MCF 10A (cell line): Measurements from ENCODE around the gene ZNF777. TPM values are rescaled to one million over a fixed set of nuclear protein-coding genes. Genes with fewer than 3 reads are reported as not detected.
A peak's percentile ranks its signal among the peaks of the same experiment; 100 is the strongest.

Source experiments
- BruUV-seq: library from RNA; stranded (reverse); fragments of 400-500 nt; replicated peaks from 2 replicates; lab custom pipeline; 2021; lab: Mats Ljungman, UMichigan
- CTCF ChIA-PET: fragments of 300-600 bp; sonication (Branson Sonifier 250); formaldehyde crosslinking; extraction: SDS; loops from one replicate; lab custom pipeline; 2021; ENCODE audit warnings: antibody characterized with exemption, inconsistent platforms; lab: Yijun Ruan, JAX
- POLR2A ChIA-PET: fragments of 300-600, 350-650 bp; sonication (Branson Sonifier 250); formaldehyde crosslinking; extraction: SDS; loops from one replicate; lab custom pipeline; 2020; ENCODE audit warnings: antibody characterized with exemption, inconsistent platforms; lab: Yijun Ruan, JAX
- DNase-seq: peaks from one replicate; pipeline ENCODE4 v3.0.0-alpha.2; 2018; ENCODE audit not compliant: unreplicated experiment
- H3K27ac Mint-ChIP-seq: one replicate; pipeline ENCODE4 v1.8.0; 2022; ENCODE audit warnings: mild to moderate bottlenecking, low read depth, mixed read lengths; ENCODE audit not compliant: unreplicated experiment
- H3K27me3 Mint-ChIP-seq: one replicate; pipeline ENCODE4 v1.8.0; 2022; ENCODE audit warnings: mixed read lengths; ENCODE audit not compliant: insufficient read depth, unreplicated experiment
- H3K36me3 Mint-ChIP-seq: one replicate; pipeline ENCODE4 v1.8.0; 2022; ENCODE audit warnings: mild to moderate bottlenecking, moderate library complexity, mixed read lengths; ENCODE audit not compliant: insufficient read depth, unreplicated experiment
- H3K4me1 Mint-ChIP-seq: one replicate; pipeline ENCODE4 v1.8.0; 2022; ENCODE audit warnings: mixed read lengths; ENCODE audit not compliant: insufficient read depth, unreplicated experiment
- H3K4me3 Mint-ChIP-seq: one replicate; pipeline ENCODE4 v1.8.0; 2022; ENCODE audit warnings: mild to moderate bottlenecking, moderate library complexity, mixed read lengths; ENCODE audit not compliant: unreplicated experiment
- H3K9me3 Mint-ChIP-seq: one replicate; pipeline ENCODE4 v1.8.0; 2022; ENCODE audit warnings: mixed read lengths; ENCODE audit not compliant: unreplicated experiment
- CTCF ChIP-seq: fragments of 200-600 bp; IDR thresholded peaks from one replicate; pipeline ENCODE4 v1.8.0; 2022; ENCODE audit warnings: antibody characterized with exemption, mild to moderate bottlenecking; ENCODE audit not compliant: unreplicated experiment
- intact Hi-C: fragments of 100-400 bp; cut with micrococcal nuclease; formaldehyde crosslinking; loops from 2 replicates; pipeline ENCODE4 v1.14.1; 2022
- total RNA-seq: library from RNA; stranded (reverse); gene quantifications from 2 replicates; pipeline ENCODE4 v1.2.3, GENCODE V29; 2022

Gene ZNF777
- total RNA-seq, 1 experiment from 2014 or later: 22.9 TPM

GRCh38 chr7:149468208-149468607 lies 7.3 kb upstream of the ZNF777 start:
- H3K36me3 Mint-ChIP-seq: peaks cover 15% of the 10 kb centered on the region
- no peaks in the 10 kb centered on the region for H3K4me1 Mint-ChIP-seq
- peaks cover 13% of the 10 kb centered on the region for H3K9me3 Mint-ChIP-seq
- ChIA-PET CTCF (interaction anchor here (0.9 kb wide), 1 partner anchor 27 kb away, joined by 3 read pairs; no protein-coding TSS in a partner anchor), POLR2A (interaction anchor here (1.5 kb wide), 1 partner anchor 11 kb away, joined by 5 read pairs; no protein-coding TSS in a partner anchor)
- no peaks in the 10 kb centered on the region for H3K27me3 Mint-ChIP-seq
- no TSS peak for BruUV-seq
- peak; percentile 17 for DNase-seq
- no peak overlapping the region for H3K4me3 Mint-ChIP-seq
- intact Hi-C loops: no loop called here
- H3K27ac Mint-ChIP-seq: no peak overlapping the region
- no peak for TF ChIP-seq CTCF

- ChIA-PET POLR2A (interaction anchor here (1.5 kb wide), 1 partner anchor 12 kb away, joined by 5 read pairs; no protein-coding TSS in a partner anchor), CTCF (interaction anchor here (0.9 kb wide), 1 partner anchor 28 kb away, joined by 3 read pairs; no protein-coding TSS in a partner anchor)
- peaks cover 9% of the 10 kb centered on the region for H3K36me3 Mint-ChIP-seq
- no peaks in the 10 kb centered on the region for H3K27me3 Mint-ChIP-seq
- no peak overlapping the region for H3K4me3 Mint-ChIP-seq
- no peak overlapping the region for H3K27ac Mint-ChIP-seq
- TF ChIP-seq CTCF: no peak
- intact Hi-C loops: no loop called here
- H3K4me1 Mint-ChIP-seq: no peaks in the 10 kb centered on the region
- DNase-seq: no peak
- no TSS peak for BruUV-seq
- peaks cover 13% of the 10 kb centered on the region for H3K9me3 Mint-ChIP-seq
Measured at GRCh38 chr7:149467321-149467859, 6.5 kb upstream of the ZNF777 start.

GRCh38 chr7:149466364-149466763 lies 5.5 kb upstream of the ZNF777 start:
- Mint-ChIP-seq H3K9me3 (peaks cover 13% of the 10 kb centered on the region), H3K4me3 (no peak overlapping the region), H3K27ac (no peak overlapping the region), H3K4me1 (no peaks in the 10 kb centered on the region), H3K36me3 (peaks cover 9% of the 10 kb centered on the region), H3K27me3 (no peaks in the 10 kb centered on the region)
- TF ChIP-seq CTCF: no peak
- intact Hi-C loops: no loop called here
- BruUV-seq: no TSS peak
- POLR2A ChIA-PET: no interaction called here
- DNase-seq: no peak
- CTCF ChIA-PET: interaction anchor here (0.6 kb wide), 1 partner anchor 174 kb away, joined by 3 read pairs; no protein-coding TSS in a partner anchor

GRCh38 chr7:149463500-149464161 lies 2.8 kb upstream of the ZNF777 start:
- H3K36me3 Mint-ChIP-seq: peaks cover 7% of the 10 kb centered on the region
- peaks cover 13% of the 10 kb centered on the region for H3K9me3 Mint-ChIP-seq

More at GRCh38 chr7:149463500-149464161, 2.8 kb upstream of the ZNF777 start:
- CTCF ChIA-PET: interaction anchor here (1.0 kb wide), 1 partner anchor 153 kb away, joined by 3 read pairs; no protein-coding TSS in a partner anchor
- BruUV-seq: no TSS peak
- H3K27ac Mint-ChIP-seq: no peak overlapping the region
- H3K4me1 Mint-ChIP-seq: no peaks in the 10 kb centered on the region
- no peak for TF ChIP-seq CTCF
- no peak for DNase-seq
- POLR2A ChIA-PET: no interaction called here
- intact Hi-C loops: no loop called here
- H3K27me3 Mint-ChIP-seq: no peaks in the 10 kb centered on the region
- H3K4me3 Mint-ChIP-seq: no peak overlapping the region
